VCaP (cell line): ENCODE results near the gene ARHGAP23.
"Not testable (repeated sequence)": the region's sequence is repeated elsewhere in the genome, so short reads cannot be mapped to it uniquely, and the experiment has no call there.

ENCODE experiments used
- H3K27ac ChIP-seq: fragments of 450-650 bp; 2 replicates; pipeline ENCODE4 v1.5.1; 2017
- TF ChIP-seq, protein P1 (sequence below): fragments of 450-650 bp; conservative IDR thresholded peaks from 2 replicates; pipeline ENCODE4 v1.5.1; 2017; ENCODE audit warnings: mild to moderate bottlenecking, moderate library complexity

Gene ARHGAP23

DNA sequence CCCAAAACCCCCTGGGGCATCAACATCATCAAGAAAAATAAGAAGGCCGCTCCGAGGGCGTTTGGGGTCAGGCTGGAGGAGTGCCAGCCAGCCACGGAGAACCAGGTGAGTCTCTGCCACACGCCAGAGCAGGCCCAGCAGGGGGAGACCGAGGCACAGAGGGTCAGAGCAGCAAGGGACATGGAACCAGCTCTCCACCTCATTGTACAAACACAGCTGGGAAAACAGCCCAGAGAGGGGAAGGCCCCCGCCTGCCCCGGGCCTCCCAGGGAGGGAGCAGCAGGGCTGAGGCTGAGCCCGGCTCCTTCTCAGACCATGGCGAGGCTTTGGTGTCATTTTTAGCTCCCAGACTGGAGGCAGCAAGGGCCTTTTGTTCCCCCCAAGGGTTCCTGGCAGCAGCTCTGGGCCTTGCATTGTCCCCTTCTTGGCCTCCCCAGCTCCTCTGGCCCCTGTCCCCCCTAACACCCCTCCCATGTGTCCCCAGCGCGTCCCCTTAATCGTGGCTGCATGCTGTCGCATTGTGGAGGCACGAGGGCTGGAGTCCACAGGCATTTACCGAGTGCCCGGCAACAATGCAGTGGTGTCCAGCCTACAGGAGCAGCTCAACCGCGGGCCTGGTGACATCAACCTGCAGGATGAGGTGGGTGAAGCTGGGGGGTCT, 53.9 kb downstream of the ARHGAP23 start:
- H3K27ac ChIP-seq: not testable (repeated sequence)

DNA sequence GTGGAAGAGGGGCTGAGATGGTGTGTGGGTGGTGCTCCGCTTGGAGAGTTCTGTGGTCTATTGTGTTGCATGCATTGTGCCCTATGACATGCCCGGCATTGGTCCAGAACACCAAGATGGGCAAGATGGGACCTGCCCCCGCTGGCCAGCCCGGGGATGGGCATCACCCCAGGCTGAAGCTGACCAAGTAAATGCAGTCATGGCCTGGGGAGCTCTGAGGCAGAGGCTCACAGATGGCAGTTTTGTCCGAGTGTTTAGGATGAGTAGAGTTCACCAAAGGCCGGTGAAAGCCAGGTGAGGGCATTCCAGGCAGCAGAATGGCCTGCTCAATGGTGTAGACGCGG, 54.4 kb downstream of the ARHGAP23 start:
- H3K27ac ChIP-seq: not testable (repeated sequence)

DNA sequence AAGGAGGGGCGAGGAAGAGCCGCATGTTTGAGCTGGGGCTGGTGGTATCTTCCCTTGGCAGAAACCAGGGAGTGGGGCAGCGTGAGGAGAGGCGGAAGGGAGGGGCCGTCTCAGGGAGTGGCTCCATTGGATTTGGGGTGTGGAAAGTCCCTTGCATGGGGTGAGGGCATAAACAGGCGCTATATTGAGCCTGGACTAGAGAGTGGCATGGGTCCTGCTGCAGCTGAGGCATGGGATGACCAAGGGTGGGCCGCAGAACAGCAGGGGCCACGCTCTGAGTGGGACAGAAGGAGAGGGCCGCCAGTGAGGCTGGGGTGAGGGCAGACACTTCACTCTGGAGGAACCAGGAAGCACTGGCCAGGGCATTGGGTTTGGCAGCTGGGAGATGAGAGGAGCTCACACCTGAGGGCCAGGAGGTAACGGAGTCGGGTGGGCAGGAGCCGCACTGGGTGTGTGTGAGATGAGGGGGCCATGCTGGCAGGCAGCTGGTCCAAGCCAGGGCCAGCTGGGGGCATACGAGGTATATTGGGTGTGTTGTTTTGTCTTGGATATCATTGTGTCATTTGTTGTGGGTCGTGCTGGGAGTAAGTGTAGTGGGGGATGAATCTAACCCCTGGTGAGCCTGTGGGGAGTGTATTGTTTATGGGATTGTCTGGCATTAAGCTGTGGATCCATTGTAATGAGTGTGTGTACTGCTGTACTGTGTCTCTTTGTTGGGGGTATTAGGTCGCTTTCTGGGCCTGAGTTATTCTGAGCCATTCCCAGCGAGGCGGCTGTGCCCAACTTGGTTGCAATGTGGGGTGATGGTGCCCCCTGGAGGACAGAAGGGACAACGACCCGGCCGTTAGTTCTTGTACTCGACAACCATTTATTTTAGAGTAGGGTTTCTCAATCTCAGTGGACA, 56.2 kb downstream of the ARHGAP23 start:
- TF ChIP-seq, protein P1, sequence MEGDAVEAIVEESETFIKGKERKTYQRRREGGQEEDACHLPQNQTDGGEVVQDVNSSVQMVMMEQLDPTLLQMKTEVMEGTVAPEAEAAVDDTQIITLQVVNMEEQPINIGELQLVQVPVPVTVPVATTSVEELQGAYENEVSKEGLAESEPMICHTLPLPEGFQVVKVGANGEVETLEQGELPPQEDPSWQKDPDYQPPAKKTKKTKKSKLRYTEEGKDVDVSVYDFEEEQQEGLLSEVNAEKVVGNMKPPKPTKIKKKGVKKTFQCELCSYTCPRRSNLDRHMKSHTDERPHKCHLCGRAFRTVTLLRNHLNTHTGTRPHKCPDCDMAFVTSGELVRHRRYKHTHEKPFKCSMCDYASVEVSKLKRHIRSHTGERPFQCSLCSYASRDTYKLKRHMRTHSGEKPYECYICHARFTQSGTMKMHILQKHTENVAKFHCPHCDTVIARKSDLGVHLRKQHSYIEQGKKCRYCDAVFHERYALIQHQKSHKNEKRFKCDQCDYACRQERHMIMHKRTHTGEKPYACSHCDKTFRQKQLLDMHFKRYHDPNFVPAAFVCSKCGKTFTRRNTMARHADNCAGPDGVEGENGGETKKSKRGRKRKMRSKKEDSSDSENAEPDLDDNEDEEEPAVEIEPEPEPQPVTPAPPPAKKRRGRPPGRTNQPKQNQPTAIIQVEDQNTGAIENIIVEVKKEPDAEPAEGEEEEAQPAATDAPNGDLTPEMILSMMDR: peak; percentile 91
- not testable (repeated sequence) for H3K27ac ChIP-seq

DNA sequence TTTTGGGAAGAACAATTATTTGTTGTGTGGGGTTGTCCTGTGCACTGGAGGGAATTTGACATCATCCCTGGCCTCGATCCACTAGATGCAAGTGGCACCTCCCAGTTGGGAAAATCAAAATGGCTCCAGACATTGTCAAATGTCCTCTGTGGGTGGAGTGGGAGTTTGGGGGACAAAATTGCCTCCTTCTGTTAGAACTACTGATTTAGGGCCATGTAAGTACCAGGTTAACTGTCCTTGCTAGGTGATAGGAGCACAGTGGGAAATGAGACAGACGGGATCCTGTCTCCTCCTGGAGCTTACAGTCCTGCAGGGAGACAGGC, 56.8 kb downstream of the ARHGAP23 start:
- H3K27ac ChIP-seq: no peak overlapping the region
- TF ChIP-seq, protein P1: peak; percentile 66

DNA sequence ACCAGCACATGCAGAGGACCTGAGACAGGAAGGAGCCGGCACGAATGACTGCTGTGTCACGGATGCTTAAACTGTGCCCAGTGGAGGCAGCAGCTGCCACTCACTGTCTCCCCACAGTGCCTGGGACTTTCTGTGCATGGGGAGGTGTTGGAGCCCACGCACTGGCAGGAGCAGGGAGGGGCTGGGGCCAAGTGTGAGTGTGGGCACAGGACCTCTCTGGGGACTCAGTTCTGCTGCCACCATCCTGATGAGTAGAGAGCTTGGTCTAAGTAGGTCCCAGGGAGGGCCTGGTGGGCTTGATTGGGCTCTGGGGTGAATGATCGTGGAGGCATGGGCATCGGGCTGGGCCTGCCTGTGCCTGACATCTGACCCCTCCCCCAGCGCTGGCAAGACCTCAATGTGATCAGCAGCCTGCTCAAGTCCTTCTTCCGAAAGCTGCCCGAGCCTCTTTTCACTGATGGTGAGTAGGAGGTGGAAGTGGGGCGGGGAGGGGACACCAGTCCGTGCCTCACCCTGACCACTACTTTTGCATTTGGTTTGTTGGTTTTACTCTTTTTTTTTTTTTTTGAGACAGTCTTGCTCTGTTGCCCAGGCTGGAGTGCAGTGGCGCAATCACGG, 57.5 kb downstream of the ARHGAP23 start:
- not testable (repeated sequence) for H3K27ac ChIP-seq

DNA sequence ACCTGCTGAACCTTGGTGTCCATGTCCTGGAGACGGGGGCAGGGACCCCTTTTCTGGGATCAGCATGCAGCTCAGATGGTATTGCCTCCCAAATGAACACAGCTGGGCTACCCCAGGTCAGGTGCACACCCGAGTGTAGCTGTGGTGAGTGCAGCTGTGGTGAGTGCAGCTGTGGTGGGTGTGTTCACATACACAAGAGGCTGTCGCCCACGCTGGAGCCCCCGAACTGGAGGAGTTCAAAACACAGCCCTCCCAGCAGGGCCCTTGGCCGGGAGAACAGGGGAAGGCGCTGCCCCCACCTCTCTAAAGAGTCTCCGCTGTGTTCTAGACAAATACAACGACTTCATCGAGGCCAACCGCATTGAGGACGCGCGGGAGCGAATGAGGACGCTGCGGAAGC, 61.5 kb downstream of the ARHGAP23 start:
- H3K27ac ChIP-seq: not testable (repeated sequence)

DNA sequence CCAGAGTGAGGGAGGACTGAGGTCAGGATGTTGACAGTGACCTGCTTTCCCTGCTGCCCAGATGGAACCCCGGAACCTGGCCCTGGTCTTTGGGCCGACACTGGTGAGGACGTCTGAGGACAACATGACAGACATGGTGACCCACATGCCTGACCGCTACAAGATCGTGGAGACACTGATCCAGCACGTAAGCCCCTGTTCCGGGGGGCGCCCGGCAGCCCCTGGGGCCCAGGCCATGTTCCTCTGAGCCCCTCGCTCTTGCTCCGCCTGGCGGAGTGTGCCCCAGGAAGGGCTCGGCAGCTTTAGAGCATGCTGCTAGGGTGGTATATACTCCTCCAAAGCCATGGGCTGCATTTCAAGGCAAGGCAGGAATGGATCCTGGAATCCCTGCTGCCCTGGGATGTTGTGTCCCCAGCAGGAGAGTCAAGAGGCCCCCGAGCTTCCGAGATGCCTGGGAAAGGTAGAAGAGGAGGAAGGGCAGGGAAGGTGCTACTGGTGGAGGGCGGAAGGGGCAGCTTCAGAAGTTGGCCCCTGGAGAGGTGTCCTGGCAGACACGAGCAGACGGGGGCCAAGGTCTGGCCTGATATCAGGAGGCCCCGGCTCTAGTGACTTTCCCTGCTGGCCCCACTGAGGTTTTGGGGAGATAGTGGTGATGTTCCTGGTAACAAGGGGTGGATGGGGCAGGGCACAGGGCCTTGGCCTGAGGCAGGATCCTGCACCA, 63.2 kb downstream of the ARHGAP23 start:
- not testable (repeated sequence) for H3K27ac ChIP-seq

DNA sequence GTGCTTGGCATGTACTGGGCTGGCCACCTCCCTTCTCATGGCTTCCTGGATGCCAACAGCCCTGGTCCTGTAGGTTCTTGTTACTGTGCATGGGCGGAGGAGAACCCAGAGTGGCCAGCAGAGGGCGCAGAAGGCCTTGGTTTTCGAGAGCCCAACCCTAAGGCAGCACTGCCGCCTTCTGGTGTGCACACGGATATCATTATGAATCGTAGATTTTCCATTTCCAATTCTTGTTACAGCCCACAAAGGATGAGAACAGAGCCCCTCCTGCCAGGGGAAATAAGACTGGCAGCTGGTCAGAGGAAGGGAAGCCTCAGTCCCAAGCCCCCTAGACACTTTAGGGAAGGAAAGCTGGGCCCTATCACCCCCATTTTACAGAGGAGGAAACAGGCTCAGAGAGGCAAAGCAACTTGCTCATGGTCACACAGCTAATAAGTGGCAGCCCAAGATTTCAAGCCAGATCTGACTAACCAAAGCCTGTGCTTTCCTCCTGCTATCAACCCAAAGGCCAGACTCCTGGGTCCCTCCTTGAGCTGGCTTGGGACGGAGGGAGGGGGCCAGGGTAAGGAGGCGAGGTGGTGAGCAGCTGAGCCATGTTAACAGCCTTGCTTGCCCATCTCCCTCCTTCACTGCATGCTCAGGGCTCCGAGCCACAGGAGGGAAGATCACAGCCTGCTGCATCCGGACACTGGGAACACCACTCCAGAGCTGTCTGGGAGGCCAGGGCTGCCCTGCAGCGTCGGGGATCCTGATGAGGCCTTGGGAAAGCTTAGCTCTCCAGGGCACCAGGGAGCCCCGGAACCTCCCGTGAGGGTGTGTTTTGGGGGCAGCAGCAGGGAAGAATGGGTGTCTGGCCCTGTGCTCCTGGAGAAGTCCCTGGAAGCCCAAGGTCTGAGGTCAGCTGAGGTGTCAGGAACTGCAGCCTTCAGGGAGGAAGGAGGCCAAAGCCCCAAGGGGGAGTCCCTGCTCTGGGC, 64.1 kb downstream of the ARHGAP23 start:
- TF ChIP-seq, protein P1: peak; percentile 66
- not testable (repeated sequence) for H3K27ac ChIP-seq

DNA sequence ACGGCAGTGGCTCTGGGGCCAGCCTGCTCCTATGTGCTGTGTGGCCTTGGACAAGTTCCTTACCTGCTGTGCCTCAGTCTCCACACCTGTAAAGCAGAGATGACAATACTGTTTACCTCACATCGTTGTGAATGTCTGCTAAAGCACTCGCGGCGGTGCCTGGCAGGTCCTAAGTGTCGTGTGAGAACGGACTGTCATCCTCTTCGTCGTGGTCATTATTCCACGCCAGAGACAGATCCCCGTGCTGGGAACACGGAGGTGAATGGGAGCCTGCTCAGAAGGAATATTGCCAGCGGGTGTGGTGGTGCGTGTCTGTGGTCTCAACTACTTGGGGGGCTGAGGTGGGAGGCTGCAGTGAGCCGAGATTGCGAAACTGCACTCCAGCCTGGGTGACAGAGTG, 65.9 kb downstream of the ARHGAP23 start:
- not testable (repeated sequence) for H3K27ac ChIP-seq

DNA sequence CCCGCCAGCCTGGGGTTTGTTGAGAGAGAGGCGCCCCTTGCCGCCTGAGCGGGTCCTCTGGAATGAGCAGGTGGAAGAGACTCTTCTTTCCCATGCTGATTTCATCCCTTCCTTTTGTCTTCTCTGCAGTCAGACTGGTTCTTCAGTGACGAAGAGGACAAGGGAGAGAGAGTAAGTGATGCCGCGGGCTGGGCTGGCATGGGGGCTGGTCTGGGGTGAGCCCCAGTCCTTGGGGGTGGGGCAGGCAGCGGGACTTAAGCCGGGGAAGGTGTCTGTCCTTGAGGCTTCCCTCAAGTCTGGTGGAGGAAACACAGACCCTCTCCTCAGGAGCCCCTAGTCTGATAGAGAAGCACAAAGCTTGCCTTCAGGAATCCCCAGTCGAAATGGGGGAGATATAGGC, 69.4 kb downstream of the ARHGAP23 start:
- H3K27ac ChIP-seq: not testable (repeated sequence)

DNA sequence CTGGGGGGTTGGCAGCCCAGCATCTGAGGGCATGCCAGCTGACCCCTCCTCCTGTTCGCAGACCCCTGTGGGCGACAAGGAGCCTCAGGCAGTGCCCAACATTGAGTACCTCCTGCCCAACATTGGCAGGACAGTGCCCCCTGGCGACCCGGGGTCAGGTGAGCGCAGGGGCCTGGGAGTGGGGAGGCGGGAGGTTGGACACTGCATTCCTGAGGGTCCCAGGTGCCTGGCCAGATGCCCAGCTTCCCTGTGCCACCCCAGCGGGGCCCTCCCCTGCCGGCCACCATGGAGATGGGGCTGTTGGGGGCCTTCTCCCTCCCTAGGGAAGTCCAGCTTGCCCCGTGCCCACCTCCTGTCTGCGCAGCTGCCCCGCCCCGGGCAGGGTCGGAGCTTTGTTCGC, 70.1 kb downstream of the ARHGAP23 start:
- TF ChIP-seq, protein P1: no peak
- H3K27ac ChIP-seq: no peak overlapping the region

DNA sequence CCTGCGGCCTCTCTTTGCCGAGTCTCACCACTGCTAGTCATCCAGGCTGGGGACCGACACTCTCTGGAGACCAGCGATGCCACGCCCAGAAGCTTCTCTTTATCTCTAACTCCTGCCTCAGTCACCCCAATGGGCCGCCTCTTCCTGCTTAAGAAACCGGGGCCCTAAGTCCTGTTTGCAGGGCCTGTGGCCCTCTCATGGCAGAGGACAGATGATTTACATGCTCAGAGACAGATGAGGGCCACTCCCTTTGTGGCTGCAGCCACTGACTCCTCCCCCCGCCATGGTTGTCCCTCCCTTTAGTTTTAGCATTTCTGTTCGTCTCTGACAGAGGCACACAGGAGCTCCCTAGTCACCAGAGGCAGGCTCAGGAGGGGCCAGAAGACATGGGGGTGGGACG, 71.0 kb downstream of the ARHGAP23 start:
- H3K27ac ChIP-seq: not testable (repeated sequence)

DNA sequence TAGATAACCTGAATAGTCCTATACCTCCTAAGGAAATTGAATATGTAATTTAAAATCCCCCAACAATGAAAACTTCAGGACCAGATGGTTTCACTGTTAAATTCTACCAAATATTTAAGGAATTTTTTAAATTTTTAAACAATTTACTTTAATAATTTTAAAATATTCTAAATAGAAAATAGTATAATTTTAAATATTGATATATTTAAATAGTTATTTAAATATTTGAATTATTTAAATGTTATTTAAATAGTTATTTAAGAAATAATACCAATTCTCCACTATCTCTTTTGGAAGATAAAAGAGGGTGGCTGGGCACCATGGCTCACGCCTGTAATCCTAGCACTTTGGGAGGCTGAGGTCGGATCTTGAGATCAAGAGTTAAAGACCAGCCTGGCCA, 73.5 kb downstream of the ARHGAP23 start:
- H3K27ac ChIP-seq: not testable (repeated sequence)

DNA sequence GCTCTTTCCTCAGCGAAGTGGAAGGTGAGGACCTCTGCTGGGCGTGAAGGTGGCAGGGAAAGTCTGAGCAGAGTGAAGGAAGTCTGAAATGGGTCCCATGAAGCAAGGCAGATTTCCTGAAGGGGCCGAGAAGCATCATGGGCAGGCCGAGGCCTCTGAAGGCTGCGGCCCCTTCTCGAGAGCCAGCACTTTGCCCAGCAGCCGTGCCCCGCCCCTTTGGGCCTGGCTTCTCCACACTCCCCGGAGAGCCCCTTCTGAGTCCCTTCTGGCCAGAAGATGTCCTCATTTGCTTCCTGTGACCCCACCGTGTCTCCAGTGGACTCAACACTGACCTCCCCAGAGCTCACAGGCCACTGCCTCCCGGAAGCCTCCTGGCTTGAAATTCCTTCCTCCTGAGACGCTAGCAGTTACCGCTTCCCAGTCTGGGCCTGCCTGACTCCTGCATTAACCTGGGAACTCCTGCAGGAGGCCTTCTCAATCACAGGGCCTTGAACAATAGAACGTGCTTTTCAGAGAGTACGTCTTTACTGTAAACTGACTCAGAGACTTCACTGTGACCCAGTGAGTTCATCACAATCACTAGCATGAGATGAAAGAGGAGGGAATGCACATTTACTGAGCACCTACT, 75.1 kb downstream of the ARHGAP23 start:
- H3K27ac ChIP-seq: not testable (repeated sequence)
